Endothelial cell of umbilical vein (primary cell): Measurements from ENCODE around the gene TEX22. TPM values are rescaled to one million over a fixed set of nuclear protein-coding genes. Genes with fewer than 3 reads are reported as not detected.

ENCODE experiments used
- BruUV-seq: library from RNA; stranded (reverse); fragments of 400-500 nt; replicated peaks from 2 replicates; lab custom pipeline; 2021; lab: Mats Ljungman, UMichigan
- CTCF ChIA-PET: fragments of 300-600, 350-600 bp; sonication (Branson Sonifier 250); formaldehyde crosslinking; loops from one replicate; lab custom pipeline; 2021; ENCODE audit warnings: antibody characterized with exemption, inconsistent platforms; lab: Charles Lee
- POLR2A ChIA-PET: fragments of 300-600, 350-600 bp; sonication (Branson Sonifier 250); formaldehyde crosslinking; loops from one replicate; lab custom pipeline; 2021; ENCODE audit warnings: antibody characterized with exemption, inconsistent platforms; lab: Charles Lee
- DNase-seq: peaks from one replicate; pipeline ENCODE4 v3.0.0-alpha.2; 2011; ENCODE audit warnings: low read depth, low spot score
- FAIRE-seq: peaks from 2 replicates; lab custom pipeline; 2011; peaks lifted over from hg19 to GRCh38; lab: Jason Lieb, UNC
- H2AFZ ChIP-seq: 2 replicates; pipeline ENCODE4 v1.6.0; 2012; ENCODE audit warnings: low read depth, low read length, control low read depth, inconsistent platforms
- H3K27ac ChIP-seq: 2 replicates; pipeline ENCODE4 v1.5.1; 2011; ENCODE audit warnings: low read depth, mild to moderate bottlenecking, control low read depth, low read length, moderate library complexity; ENCODE audit not compliant: insufficient read depth
- H3K27me3 ChIP-seq, 2 experiments: 2 replicates each; pipeline versions ENCODE4 v1.6.0 to v1.6.1; 2011; ENCODE audit warnings: low read length in 2 of 2, mixed read lengths in 1 of 2; ENCODE audit not compliant: control insufficient read depth in 2 of 2, insufficient read depth in 2 of 2
- H3K36me3 ChIP-seq, 2 experiments: 2 replicates in 1 of 2; 3 replicates in 1 of 2; pipeline ENCODE4 v1.5.1; 2011; ENCODE audit warnings: low read length in 2 of 2, mild to moderate bottlenecking in 1 of 2, moderate library complexity in 1 of 2; ENCODE audit not compliant: control insufficient read depth in 2 of 2, insufficient read depth in 2 of 2; ENCODE audit errors: extremely low read depth in 1 of 2
- H3K4me1 ChIP-seq: 3 replicates; pipeline ENCODE4 v1.5.1; 2011; ENCODE audit warnings: mild to moderate bottlenecking, low read length; ENCODE audit not compliant: control insufficient read depth, insufficient read depth; ENCODE audit errors: extremely low read depth
- H3K4me2 ChIP-seq: 2 replicates; pipeline ENCODE4 v1.6.1; 2011; ENCODE audit warnings: low read length, control low read depth, mixed read lengths; ENCODE audit not compliant: insufficient read depth
- H3K4me3 ChIP-seq, 3 experiments: fragments of 200-600 bp in 1 of 3; sonication (generic), shearing (Covaris generic) in 1 of 3; replicated peaks in 1 of 3; 2 replicates each; pipeline ENCODE4 v1.5.1; 2011 to 2016; ENCODE audit warnings: control low read depth in 3 of 3, low read length in 3 of 3, mild to moderate bottlenecking in 2 of 3, inconsistent platforms in 1 of 3, low read depth in 1 of 3, moderate library complexity in 1 of 3; ENCODE audit not compliant: insufficient read depth in 1 of 3
- H3K79me2 ChIP-seq: 2 replicates; pipeline ENCODE4 v1.6.0; 2012; ENCODE audit warnings: low read length, inconsistent platforms; ENCODE audit not compliant: control insufficient read depth, insufficient read depth
- H3K9ac ChIP-seq: replicated peaks from 2 replicates; pipeline ENCODE3; 2011; ENCODE audit warnings: low read length, control low read depth; ENCODE audit not compliant: insufficient read depth; ENCODE audit errors: extremely low read depth
- H3K9me1 ChIP-seq: replicated peaks from 3 replicates; pipeline ENCODE4 v1.6.0; 2011; ENCODE audit warnings: mild to moderate bottlenecking, low read length; ENCODE audit not compliant: control insufficient read depth, insufficient read depth; ENCODE audit errors: extremely low read depth
- H3K9me3 ChIP-seq: replicated peaks from 2 replicates; pipeline ENCODE4 v1.5.1; 2012; ENCODE audit warnings: low read length, inconsistent platforms; ENCODE audit not compliant: control insufficient read depth, insufficient read depth
- H4K20me1 ChIP-seq: replicated peaks from 2 replicates; pipeline ENCODE3; 2011; ENCODE audit warnings: mild to moderate bottlenecking, low read length; ENCODE audit not compliant: control insufficient read depth, insufficient read depth; ENCODE audit errors: extremely low read depth
- EZH2 ChIP-seq: IDR thresholded peaks from 2 replicates; pipeline ENCODE4 v1.6.1; 2012; ENCODE audit warnings: borderline replicate concordance, low read depth, mild to moderate bottlenecking, moderate library complexity, low read length, inconsistent platforms; ENCODE audit not compliant: severe bottlenecking
- FOS ChIP-seq: IDR thresholded peaks from 2 replicates; pipeline ENCODE4 v1.6.1; 2011; ENCODE audit warnings: mild to moderate bottlenecking, low read length, moderate library complexity, borderline replicate concordance; ENCODE audit not compliant: insufficient read depth
- MYC ChIP-seq: IDR thresholded peaks from one replicate; pipeline ENCODE4 v1.6.1; 2011; ENCODE audit warnings: mild to moderate bottlenecking, low read depth, low read length
- POLR2AphosphoS5 ChIP-seq: IDR thresholded peaks from 2 replicates; pipeline ENCODE4 v1.6.1; 2012; ENCODE audit warnings: low read depth, mild to moderate bottlenecking, control low read depth, low read length, moderate library complexity; ENCODE audit not compliant: insufficient read depth
- dilution Hi-C: fragments of 300-500 bp; cut with MboI; formaldehyde crosslinking; loops from one replicate; pipeline ENCODE4 v1.15.0; 2019; ENCODE audit warnings: low sequenced_read_pairs; ENCODE audit not compliant: extremely low pct_ligation_motif_present
- intact Hi-C: fragments of 100-400 bp; cut with micrococcal nuclease; formaldehyde crosslinking; loops from one replicate; pipeline ENCODE4 v1.10.0; 2022
- polyA plus RNA-seq, 4 experiments: library from polyadenylated mRNA; depleted of rRNA in 3 of 4; stranded (reverse) in 3 of 4; unstranded in 1 of 4; fragments of >200 nt; gene quantifications; 2 replicates each; pipeline versions ENCODE4 v1.2.1 to v1.2.3, GENCODE V29; 2011 to 2012; ENCODE audit warnings: missing spikeins in 1 of 4
- total RNA-seq: library from RNA; stranded (reverse); gene quantifications from 2 replicates; pipeline ENCODE4 v1.2.3, GENCODE V29; 2021
- TF ChIP-seq, protein P1 (sequence below), 2 donors: IDR thresholded peaks; 1 replicate in 1 of 2; 2 replicates in 1 of 2; pipeline ENCODE4 v1.5.1; 2011; ENCODE audit warnings: low read length in 2 of 2, mild to moderate bottlenecking in 2 of 2, moderate library complexity in 2 of 2, control low read depth in 1 of 2, inconsistent platforms in 1 of 2, low read depth in 1 of 2; ENCODE audit not compliant: insufficient read depth in 1 of 2; ENCODE audit errors: extremely low read depth in 1 of 2
- TF ChIP-seq, protein P2 (sequence below): IDR thresholded peaks from 2 replicates; pipeline ENCODE4 v1.6.1; 2011; ENCODE audit not compliant: insufficient read depth, insufficient read length

TEX22 gene
- total and polyA plus RNA-seq, 2 donors (not counting 3 experiments of a cell fraction or from before 2014, with no cell fraction given), result 0.06 to 1.1 TPM

GRCh38 chr14:105442834-105443233 is 44.5 kb downstream of the TEX22 start:
- no peak overlapping the region for H2AFZ ChIP-seq
- no peak overlapping the region for H3K4me2 ChIP-seq
- peaks cover 16% of the 10 kb centered on the region for H3K79me2 ChIP-seq
- H3K4me3 ChIP-seq, result no peak overlapping the region
- no peaks in the 10 kb centered on the region for H3K27me3 ChIP-seq
- H3K9ac ChIP-seq, result no peak overlapping the region
- intact Hi-C loops, result no loop called here
- no peaks in the 10 kb centered on the region for H3K9me1 ChIP-seq
- H3K4me1 ChIP-seq, result no peaks in the 10 kb centered on the region
- DNase-seq (no peak), FAIRE-seq (no peak)
- POLR2A ChIA-PET, result no interaction called here
- no peaks in the 10 kb centered on the region for H3K9me3 ChIP-seq
- CTCF ChIA-PET, result no interaction called here
- dilution Hi-C loops, result no loop called here
- H3K36me3 ChIP-seq, result peaks cover 0 to 29% of the 10 kb centered on the region in 2 experiments
- H3K27ac ChIP-seq, result no peak overlapping the region
- no TSS peak for BruUV-seq
- no peak for TF ChIP-seq FOS
- TF ChIP-seq EZH2, result no peak
- TF ChIP-seq, protein P1, sequence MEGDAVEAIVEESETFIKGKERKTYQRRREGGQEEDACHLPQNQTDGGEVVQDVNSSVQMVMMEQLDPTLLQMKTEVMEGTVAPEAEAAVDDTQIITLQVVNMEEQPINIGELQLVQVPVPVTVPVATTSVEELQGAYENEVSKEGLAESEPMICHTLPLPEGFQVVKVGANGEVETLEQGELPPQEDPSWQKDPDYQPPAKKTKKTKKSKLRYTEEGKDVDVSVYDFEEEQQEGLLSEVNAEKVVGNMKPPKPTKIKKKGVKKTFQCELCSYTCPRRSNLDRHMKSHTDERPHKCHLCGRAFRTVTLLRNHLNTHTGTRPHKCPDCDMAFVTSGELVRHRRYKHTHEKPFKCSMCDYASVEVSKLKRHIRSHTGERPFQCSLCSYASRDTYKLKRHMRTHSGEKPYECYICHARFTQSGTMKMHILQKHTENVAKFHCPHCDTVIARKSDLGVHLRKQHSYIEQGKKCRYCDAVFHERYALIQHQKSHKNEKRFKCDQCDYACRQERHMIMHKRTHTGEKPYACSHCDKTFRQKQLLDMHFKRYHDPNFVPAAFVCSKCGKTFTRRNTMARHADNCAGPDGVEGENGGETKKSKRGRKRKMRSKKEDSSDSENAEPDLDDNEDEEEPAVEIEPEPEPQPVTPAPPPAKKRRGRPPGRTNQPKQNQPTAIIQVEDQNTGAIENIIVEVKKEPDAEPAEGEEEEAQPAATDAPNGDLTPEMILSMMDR (IDR thresholded peaks at IDR 0.05; ENCODE audit: extremely low read depth in 1 of 2, insufficient read depth in 1 of 2, low read depth in 1 of 2, low read length in 2 of 2), result no peak
- TF ChIP-seq POLR2AphosphoS5, result no peak
- no peak for TF ChIP-seq MYC
- TF ChIP-seq, protein P2, sequence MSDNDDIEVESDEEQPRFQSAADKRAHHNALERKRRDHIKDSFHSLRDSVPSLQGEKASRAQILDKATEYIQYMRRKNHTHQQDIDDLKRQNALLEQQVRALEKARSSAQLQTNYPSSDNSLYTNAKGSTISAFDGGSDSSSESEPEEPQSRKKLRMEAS, result no peak
- no peaks in the 10 kb centered on the region for H4K20me1 ChIP-seq
